Naive thymus-derived CD8-positive, alpha-beta T cell (primary cell): ENCODE measurements around the gene KIAA0232. TPM values are rescaled to one million over a fixed set of nuclear protein-coding genes. Genes with fewer than 3 reads are reported as not detected.

ENCODE experiments used
- ATAC-seq, 2 donors: fragments of 150-1000 bp; cut with Tn5 transposase in 1 of 2; sonication (Bioruptor Pico), chemical (Tn5 transposase) in 1 of 2; 1 replicate in 1 of 2; 2 replicates in 1 of 2; pipeline ENCODE4 v1.10.0; 2021; ENCODE audit warnings: mild to moderate bottlenecking in 2 of 2, moderate library complexity in 2 of 2
- POLR2A ChIA-PET: fragments of 350-600 bp; sonication (Branson Sonifier 250); formaldehyde crosslinking; loops from one replicate; lab custom pipeline; 2021; ENCODE audit warnings: antibody characterized with exemption; lab: Charles Lee
- DNase-seq, 10 donors: peaks; one replicate each; pipeline versions ENCODE4 v3.0.0 to v3.0.0-alpha.2; 2020 to 2022
- H3K27ac Mint-ChIP-seq, 10 donors: one replicate each; pipeline ENCODE4 v1.8.0; 2020 to 2022; ENCODE audit warnings: mild to moderate bottlenecking in 10 of 10, mixed read lengths in 10 of 10, moderate library complexity in 4 of 10, inconsistent platforms in 1 of 10
- H3K27me3 Mint-ChIP-seq, 5 donors: one replicate each; pipeline ENCODE4 v1.8.0; 2021 to 2022; ENCODE audit warnings: mixed read lengths in 5 of 5
- H3K36me3 Mint-ChIP-seq, 3 donors: one replicate each; pipeline ENCODE4 v1.8.0; 2020 to 2022; ENCODE audit warnings: mixed read lengths in 3 of 3, mild to moderate bottlenecking in 2 of 3, inconsistent platforms in 1 of 3
- H3K4me1 Mint-ChIP-seq, 4 donors: one replicate each; pipeline ENCODE4 v1.8.0; 2021 to 2022; ENCODE audit warnings: mixed read lengths in 4 of 4
- H3K4me3 Mint-ChIP-seq, 10 donors: one replicate each; pipeline ENCODE4 v1.8.0; 2020 to 2022; ENCODE audit warnings: mild to moderate bottlenecking in 10 of 10, mixed read lengths in 10 of 10, moderate library complexity in 6 of 10, inconsistent platforms in 1 of 10
- H3K9me3 Mint-ChIP-seq, 9 donors: one replicate each; pipeline ENCODE4 v1.8.0; 2020 to 2022; ENCODE audit warnings: mixed read lengths in 9 of 9, mild to moderate bottlenecking in 3 of 9, inconsistent platforms in 1 of 9, moderate library complexity in 1 of 9
- polyA plus RNA-seq, 3 donors: library from polyadenylated mRNA; unstranded; fragments of 300-500 nt; fragmentation: Illumina TruSeq; gene quantifications; one replicate each; pipeline ENCODE4 v1.2.3, GENCODE V29; 2021
- total RNA-seq, 8 experiments: library from RNA in 2 of 8; stranded (reverse) in 2 of 8; gene quantifications; one replicate each; pipeline ENCODE4 v1.2.3 and lab custom pipeline; 2021 to 2026

The KIAA0232 gene
- total and polyA plus RNA-seq, 5 experiments from 2014 or later: 11.9 to 31.0 (median 15.4) TPM

DNA sequence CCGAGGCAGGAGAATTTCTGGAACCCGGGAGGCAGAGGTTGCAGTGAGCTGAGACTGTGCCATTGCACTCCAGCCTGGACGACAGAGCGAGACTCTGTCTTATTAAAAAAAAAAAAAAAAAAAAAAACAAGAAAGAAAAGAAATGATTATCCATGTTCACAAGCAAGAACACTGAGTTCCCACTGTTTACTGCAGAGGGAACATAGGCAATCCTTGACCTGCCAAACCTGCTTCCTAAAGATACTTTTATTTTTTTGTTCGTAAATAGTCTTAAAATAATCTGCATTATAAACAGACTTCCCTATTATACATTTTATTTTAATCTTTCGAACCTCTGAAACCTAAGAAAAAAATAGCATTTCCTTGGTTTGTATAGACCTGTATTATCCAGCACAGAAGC lies 76.5 kb downstream of the KIAA0232 start:
- H3K4me1 Mint-ChIP-seq: peaks cover 10 to 20% (median 16%) of the 10 kb centered on the region in 4 donors
- no peak overlapping the region for H3K4me3 Mint-ChIP-seq
- no peak for DNase-seq
- POLR2A ChIA-PET: no interaction called here
- peak overlapping the region in 1 of 10 donors; percentile 48 for H3K27ac Mint-ChIP-seq
- peaks cover 12 to 63% (median 22%) of the 10 kb centered on the region in 3 donors for H3K36me3 Mint-ChIP-seq
- H3K9me3 Mint-ChIP-seq: no peaks in the 10 kb centered on the region
- H3K27me3 Mint-ChIP-seq: no peaks in the 10 kb centered on the region
- no peak for ATAC-seq

DNA sequence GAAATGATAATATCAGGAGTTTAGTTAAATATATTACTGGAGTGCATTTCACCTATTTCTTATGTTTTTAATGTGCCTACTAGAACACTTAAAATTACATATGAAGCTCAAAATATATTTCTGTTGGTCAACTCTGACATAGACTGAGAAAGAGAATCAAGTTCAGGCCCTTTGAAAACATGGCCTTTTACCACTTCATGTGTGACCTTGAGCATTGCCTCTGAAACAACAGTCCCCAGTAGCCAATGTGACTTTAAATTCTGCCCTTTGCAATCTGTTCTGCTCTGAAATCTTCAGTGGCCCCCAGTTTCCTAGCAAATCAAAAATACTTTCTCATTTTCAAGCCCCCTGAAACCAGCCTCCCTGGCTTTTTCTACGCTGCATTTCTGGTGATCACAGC lies 77.0 kb downstream of the KIAA0232 start:
- Mint-ChIP-seq H3K36me3 (peaks cover 12 to 68% (median 22%) of the 10 kb centered on the region in 3 donors), H3K27ac (peak overlapping the region in 2 of 10 donors; percentile 56 to 59), H3K9me3 (no peaks in the 10 kb centered on the region), H3K4me1 (peaks cover 10 to 18% (median 16%) of the 10 kb centered on the region in 4 donors), H3K4me3 (no peak overlapping the region), H3K27me3 (no peaks in the 10 kb centered on the region)
- DNase-seq (no peak), ATAC-seq (no peak)
- POLR2A ChIA-PET: no interaction called here

DNA sequence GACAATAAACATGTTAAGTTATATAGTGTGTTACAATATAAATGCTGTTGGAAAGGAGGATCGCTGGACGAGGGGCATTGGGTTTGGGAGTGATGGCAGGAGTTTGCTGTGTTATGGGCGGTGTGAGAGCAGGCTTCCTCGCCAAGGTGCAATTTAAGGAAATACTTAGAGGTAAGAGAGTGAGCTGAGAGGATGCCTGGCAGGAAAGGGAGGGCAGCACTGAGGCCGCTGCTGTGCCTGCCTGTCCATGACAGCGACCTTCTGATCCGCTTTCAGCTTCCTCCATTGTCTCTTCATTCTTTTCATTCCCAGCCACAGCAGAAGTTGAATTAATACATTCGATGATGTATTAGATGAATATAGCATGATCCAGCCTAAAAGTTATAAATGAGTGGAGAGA lies 85.9 kb downstream of the KIAA0232 start:
- ATAC-seq (no peak), DNase-seq (no peak)
- Mint-ChIP-seq H3K27ac (peak overlapping the region in 3 of 10 donors; percentile 43 to 83 (median 69)), H3K36me3 (peaks cover 0 to 73% (median 4%) of the 10 kb centered on the region in 3 donors), H3K4me3 (no peak overlapping the region), H3K9me3 (no peaks in the 10 kb centered on the region), H3K4me1 (peaks cover 0 to 23% (median 12%) of the 10 kb centered on the region in 4 donors), H3K27me3 (no peaks in the 10 kb centered on the region)
- POLR2A ChIA-PET: no interaction called here

DNA sequence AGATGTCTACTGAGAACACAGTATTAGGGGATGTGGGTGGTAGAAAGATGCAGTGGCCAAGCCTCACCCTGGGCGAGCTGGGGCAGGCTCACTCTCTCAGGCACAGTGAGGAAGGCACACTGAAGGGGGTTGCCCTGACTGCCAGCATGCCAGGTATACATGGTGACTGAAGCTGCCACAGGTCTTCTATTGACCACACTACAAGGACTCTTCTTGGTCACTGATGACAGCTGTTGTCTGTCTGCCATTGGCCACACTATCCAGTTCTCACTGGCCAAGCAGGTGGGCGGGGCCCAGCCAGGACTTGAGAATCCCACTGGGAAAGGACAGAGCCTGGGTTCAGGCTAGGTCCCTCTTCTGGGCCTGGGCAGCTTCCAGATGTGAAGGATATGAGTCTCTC lies 87.4 kb downstream of the KIAA0232 start:
- H3K27ac Mint-ChIP-seq: peak overlapping the region in 2 of 10 donors; percentile 52 to 67
- no peak overlapping the region for H3K4me3 Mint-ChIP-seq

DNA sequence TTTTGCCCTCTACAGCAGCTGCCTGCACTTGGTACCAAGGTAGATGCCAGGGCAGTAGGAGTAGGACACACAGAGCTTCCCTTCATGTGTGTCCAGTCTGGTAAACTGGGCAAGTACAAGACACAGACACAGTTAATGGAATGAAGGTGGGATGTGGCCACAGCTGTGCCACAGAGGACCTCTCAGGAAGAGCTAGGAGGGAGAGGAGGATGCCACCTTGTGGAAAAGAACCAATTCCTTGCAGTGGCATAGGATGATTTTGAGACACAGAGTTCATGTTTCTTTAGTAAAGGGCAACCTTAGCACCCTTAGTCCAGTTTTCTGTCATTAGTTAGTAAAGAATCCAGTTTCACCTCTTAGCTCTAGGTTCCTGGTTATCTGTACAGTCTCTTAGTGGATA lies 90.8 kb downstream of the KIAA0232 start:
- no peak for DNase-seq
- Mint-ChIP-seq H3K27ac (no peak overlapping the region), H3K4me1 (peaks cover 0 to 22% (median 8%) of the 10 kb centered on the region in 4 donors), H3K4me3 (no peak overlapping the region), H3K36me3 (peaks cover 0 to 60% (median 3%) of the 10 kb centered on the region in 3 donors), H3K9me3 (no peaks in the 10 kb centered on the region), H3K27me3 (no peaks in the 10 kb centered on the region)
- ATAC-seq: no peak
- POLR2A ChIA-PET: interaction anchor here (1.0 to 4.5 kb wide), 12 partner anchors 9 to 232 kb away, joined by 3 to 46 read pairs (median 4); partner anchors contain the start of genes BLOC1S4, MRFAP1 and TBC1D14

More for the DNA sequence above, 87.4 kb downstream of the KIAA0232 start:
- POLR2A ChIA-PET: no interaction called here
- Mint-ChIP-seq H3K9me3 (no peaks in the 10 kb centered on the region), H3K27me3 (no peaks in the 10 kb centered on the region), H3K4me1 (peaks cover 0 to 15% (median 10%) of the 10 kb centered on the region in 4 donors), H3K36me3 (peaks cover 0 to 70% (median 4%) of the 10 kb centered on the region in 3 donors)
- ATAC-seq (no peak), DNase-seq (no peak)

DNA sequence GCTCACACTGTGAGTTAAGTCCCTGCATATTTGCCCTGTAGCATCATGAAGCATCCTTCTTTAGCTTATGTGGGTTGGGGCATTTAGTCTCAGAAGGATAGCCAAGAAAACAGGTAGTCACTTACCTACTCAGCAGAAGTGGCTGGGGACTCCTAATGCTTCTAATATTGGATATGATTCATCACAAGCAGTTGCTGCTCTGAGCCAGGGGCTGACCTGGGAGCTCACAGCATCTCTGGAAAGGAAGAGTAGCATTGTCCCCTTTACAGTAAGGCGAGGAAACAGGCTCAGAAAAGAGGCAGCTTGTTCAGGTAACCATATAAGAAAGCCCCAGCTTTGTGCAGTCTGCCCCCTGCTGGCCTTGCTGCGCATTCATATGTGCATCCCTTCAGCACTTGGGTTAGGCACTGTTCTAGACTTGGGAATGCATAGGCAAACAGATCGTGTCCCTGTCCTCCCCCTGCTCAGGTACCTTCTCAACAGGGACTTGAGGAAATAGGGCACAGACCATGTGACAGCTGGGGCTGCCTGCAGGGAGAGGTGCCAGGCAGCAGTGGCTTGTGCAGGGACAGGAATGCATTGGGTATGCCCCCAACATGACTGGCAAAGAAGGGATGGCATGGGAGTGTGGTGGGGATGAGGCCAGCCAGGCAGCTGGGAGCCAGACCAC lies 91.4 kb downstream of the KIAA0232 start:
- no peaks in the 10 kb centered on the region for H3K9me3 Mint-ChIP-seq
- H3K4me3 Mint-ChIP-seq: no peak overlapping the region
- peaks cover 3 to 60% (median 4%) of the 10 kb centered on the region in 3 donors for H3K36me3 Mint-ChIP-seq
- no peaks in the 10 kb centered on the region for H3K27me3 Mint-ChIP-seq
- ATAC-seq: peak; percentile 93 to 97
- POLR2A ChIA-PET: interaction anchor here (0.8 to 4.5 kb wide), 13 partner anchors 10 to 233 kb away, joined by 3 to 46 read pairs (median 4); partner anchors contain the start of genes BLOC1S4, MRFAP1 and TBC1D14
- DNase-seq: peak; percentile 56 to 90 (median 76)
- peak overlapping the region in 5 of 10 donors; percentile 17 to 69 (median 60) for H3K27ac Mint-ChIP-seq
- peaks cover 0 to 22% (median 7%) of the 10 kb centered on the region in 4 donors for H3K4me1 Mint-ChIP-seq

DNA sequence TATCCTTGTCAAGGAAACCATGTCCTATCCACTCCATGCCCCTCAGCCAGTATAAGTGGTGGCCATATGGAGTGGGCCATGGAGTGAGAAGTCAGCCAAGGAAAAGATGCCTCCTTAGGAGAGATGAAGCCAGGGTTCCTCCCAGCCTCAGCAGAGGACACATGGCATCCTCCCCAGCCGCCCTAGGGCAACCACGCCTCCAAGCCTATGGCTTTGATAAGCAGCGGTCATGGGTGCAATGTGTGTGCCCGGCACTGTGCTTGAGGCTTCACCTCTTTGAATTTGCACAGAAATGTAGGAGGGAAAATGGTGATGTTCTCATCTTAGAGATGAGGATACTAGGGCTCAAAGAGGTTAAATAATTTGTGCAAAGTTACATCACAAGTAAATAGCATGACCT lies 92.5 kb downstream of the KIAA0232 start:
- DNase-seq (no peak), ATAC-seq (no peak)
- Mint-ChIP-seq H3K9me3 (no peaks in the 10 kb centered on the region), H3K27me3 (no peaks in the 10 kb centered on the region), H3K4me1 (peaks cover 0 to 22% (median 8%) of the 10 kb centered on the region in 4 donors), H3K36me3 (peaks cover 3 to 62% (median 7%) of the 10 kb centered on the region in 3 donors), H3K27ac (no peak overlapping the region), H3K4me3 (no peak overlapping the region)
- POLR2A ChIA-PET: interaction anchor here (2.3 to 4.5 kb wide), 3 partner anchors 154 to 200 kb away, joined by 23 to 46 read pairs (median 28); partner anchors contain the start of gene BLOC1S4

DNA sequence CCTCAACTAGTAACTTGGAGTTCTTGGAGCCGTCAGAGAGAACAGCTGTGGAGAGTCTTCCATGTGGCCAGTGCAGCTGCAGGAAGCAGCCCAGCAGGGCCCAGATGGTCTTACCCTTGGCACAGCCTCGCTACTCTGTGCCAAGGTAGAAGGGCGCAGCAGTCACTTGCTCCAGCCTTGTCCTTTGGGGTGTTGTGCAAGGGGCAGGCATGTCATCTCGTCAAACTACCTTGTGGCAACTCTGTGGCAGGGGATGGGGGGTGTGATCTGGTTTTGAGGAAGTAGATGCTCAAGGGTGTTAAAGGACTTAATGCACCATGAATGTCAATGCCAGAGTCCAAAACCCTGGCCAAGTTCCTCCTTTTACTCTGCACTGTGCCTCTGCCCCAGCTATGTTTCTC lies 92.9 kb downstream of the KIAA0232 start:
- Mint-ChIP-seq H3K4me1 (peaks cover 0 to 22% (median 8%) of the 10 kb centered on the region in 4 donors), H3K27me3 (no peaks in the 10 kb centered on the region), H3K9me3 (no peaks in the 10 kb centered on the region), H3K36me3 (peaks cover 5 to 65% (median 7%) of the 10 kb centered on the region in 3 donors), H3K4me3 (no peak overlapping the region), H3K27ac (peak overlapping the region in 1 of 10 donors; percentile 39)
- DNase-seq: peak in 1 of 10 donors; percentile 10
- POLR2A ChIA-PET: interaction anchor here (0.5 to 4.5 kb wide), 3 partner anchors 158 to 175 kb away, joined by 4 to 46 read pairs (median 4); partner anchors contain the start of genes BLOC1S4 and MRFAP1L1
- no peak for ATAC-seq

DNA sequence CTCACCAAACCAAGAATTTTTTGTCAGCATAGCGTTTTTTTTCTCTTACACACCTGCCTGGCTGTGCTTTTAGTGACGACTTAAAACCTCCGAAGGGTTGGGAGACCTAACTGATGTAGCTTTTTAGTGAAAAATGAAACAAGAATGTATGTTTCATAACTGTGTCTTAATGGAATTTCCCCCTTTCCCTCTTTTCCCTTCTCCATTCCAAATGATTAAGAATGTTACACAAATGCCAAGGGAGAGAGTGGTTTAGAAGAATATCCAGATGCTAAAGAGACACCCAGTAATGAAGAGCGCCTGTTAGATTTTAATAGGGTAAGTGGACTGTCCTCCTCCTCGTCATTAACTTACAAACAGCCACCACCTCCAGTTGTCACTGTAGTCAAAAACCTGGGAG lies 93.9 kb downstream of the KIAA0232 start:
- POLR2A ChIA-PET: interaction anchor here (4.5 kb wide), 1 partner anchor 159 kb away, joined by 46 read pairs; the partner anchor contains the start of gene BLOC1S4

DNA sequence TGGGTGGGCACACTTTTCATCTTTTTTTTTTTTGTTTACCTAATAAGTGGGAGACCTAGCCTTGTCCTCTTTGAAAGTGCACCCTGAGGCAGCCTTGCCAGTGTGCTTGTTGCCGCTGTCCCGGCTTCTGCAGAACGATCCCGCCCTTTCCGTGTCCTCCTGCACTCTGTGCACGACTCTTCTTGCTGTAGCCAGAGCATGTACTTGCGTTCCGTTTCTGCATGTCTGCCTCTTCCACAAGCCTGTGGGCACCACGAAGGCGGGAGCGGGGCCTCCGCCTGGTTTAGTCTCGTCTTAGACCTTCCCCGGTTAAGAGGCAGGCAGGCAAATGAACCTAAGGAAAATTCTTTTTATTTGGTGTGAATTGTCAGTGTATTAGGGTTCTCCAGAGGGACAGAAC lies 94.5 kb downstream of the KIAA0232 start:
- H3K27ac Mint-ChIP-seq: peak overlapping the region in 5 of 10 donors; percentile 5 to 83 (median 37)
- no peak overlapping the region for H3K4me3 Mint-ChIP-seq
- no peaks in the 10 kb centered on the region for H3K27me3 Mint-ChIP-seq
- no peaks in the 10 kb centered on the region for H3K9me3 Mint-ChIP-seq
- H3K4me1 Mint-ChIP-seq: peaks cover 0 to 22% (median 8%) of the 10 kb centered on the region in 4 donors
- POLR2A ChIA-PET: no interaction called here
- DNase-seq: no peak
- ATAC-seq: no peak
- peaks cover 7 to 69% (median 9%) of the 10 kb centered on the region in 3 donors for H3K36me3 Mint-ChIP-seq

More for the DNA sequence above, 93.9 kb downstream of the KIAA0232 start:
- peak overlapping the region in 2 of 10 donors; percentile 75 to 83 for H3K27ac Mint-ChIP-seq
- peaks cover 0 to 22% (median 8%) of the 10 kb centered on the region in 4 donors for H3K4me1 Mint-ChIP-seq
- no peak for ATAC-seq
- H3K27me3 Mint-ChIP-seq: no peaks in the 10 kb centered on the region
- DNase-seq: no peak
- no peak overlapping the region for H3K4me3 Mint-ChIP-seq
- no peaks in the 10 kb centered on the region for H3K9me3 Mint-ChIP-seq
- H3K36me3 Mint-ChIP-seq: peaks cover 7 to 69% (median 9%) of the 10 kb centered on the region in 3 donors

DNA sequence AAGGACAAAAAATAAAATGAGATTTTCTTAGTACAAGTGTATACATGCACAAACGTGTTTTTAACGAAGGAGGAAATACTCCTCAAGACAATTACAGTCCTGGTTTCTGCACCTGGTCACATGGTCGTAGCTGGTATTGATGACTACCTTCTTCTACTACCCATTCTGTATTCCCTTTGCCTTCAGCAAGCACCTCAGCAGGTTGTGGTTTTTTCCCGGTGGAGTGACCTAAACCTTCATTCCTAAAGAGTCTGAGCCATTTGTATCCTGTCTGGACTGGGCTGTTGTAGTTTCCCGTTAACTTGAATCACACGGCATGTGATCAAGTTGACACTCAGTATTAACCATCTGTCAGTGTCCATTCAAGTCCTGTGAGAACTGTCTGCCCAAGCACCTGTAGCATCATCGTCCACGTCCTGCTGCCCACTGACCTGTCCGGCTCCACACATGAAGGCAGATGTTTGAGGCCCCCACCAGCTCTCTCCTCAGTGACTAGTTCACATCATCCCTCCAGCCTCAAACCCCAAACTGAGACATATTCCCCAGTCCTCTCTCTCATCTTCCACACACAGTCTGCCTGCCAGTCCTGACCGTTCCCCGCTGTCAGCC lies 96.0 kb downstream of the KIAA0232 start:
- peak overlapping the region in 1 of 10 donors; percentile 18 for H3K27ac Mint-ChIP-seq
- no peak for DNase-seq
- H3K36me3 Mint-ChIP-seq: peaks cover 7 to 75% (median 10%) of the 10 kb centered on the region in 3 donors

DNA sequence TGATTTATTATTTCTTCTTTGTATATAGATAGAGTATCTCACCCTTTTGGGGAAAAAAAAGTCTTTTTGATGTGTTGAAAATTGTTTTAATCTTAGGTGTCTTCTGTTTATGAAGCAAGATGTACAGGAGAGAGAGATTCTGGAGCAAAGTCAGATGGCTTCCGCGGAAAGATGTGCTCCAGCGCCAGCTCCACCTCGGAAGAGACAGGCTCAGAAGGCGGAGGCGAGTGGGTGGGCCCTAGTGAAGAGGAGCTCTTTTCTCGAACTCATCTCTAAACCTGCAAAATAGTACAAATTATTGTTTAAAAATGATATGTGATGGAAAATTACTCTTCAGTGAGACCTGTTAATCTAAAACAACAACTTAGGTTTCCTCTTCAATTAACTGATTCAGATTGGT lies 98.2 kb downstream of the KIAA0232 start:
- DNase-seq: no peak

More for the DNA sequence above, 96.0 kb downstream of the KIAA0232 start:
- ATAC-seq: no peak
- POLR2A ChIA-PET: no interaction called here
- H3K9me3 Mint-ChIP-seq: no peaks in the 10 kb centered on the region
- peaks cover 0 to 22% (median 7%) of the 10 kb centered on the region in 4 donors for H3K4me1 Mint-ChIP-seq
- H3K27me3 Mint-ChIP-seq: no peaks in the 10 kb centered on the region
- H3K4me3 Mint-ChIP-seq: no peak overlapping the region

More for the DNA sequence above, 98.2 kb downstream of the KIAA0232 start:
- H3K27me3 Mint-ChIP-seq: no peaks in the 10 kb centered on the region
- peaks cover 0 to 10% (median 4%) of the 10 kb centered on the region in 4 donors for H3K4me1 Mint-ChIP-seq
- no peaks in the 10 kb centered on the region for H3K9me3 Mint-ChIP-seq
- no peak overlapping the region for H3K4me3 Mint-ChIP-seq
- peak overlapping the region in 3 of 10 donors; percentile 40 to 63 (median 56) for H3K27ac Mint-ChIP-seq
- H3K36me3 Mint-ChIP-seq: peaks cover 7 to 71% (median 10%) of the 10 kb centered on the region in 3 donors
- no peak for ATAC-seq
- POLR2A ChIA-PET: interaction anchor here (0.8 kb wide), 1 partner anchor 163 kb away, joined by 3 read pairs; no protein-coding TSS in a partner anchor
